ENCODE measurements around the gene ZDHHC11B. TPM values are rescaled to one million over a fixed set of nuclear protein-coding genes. Genes with fewer than 3 reads are reported as not detected.

ZDHHC11B gene
- 0.07 TPM in 1 of 2 replicates, not detected in the other for total RNA-seq

DNA sequence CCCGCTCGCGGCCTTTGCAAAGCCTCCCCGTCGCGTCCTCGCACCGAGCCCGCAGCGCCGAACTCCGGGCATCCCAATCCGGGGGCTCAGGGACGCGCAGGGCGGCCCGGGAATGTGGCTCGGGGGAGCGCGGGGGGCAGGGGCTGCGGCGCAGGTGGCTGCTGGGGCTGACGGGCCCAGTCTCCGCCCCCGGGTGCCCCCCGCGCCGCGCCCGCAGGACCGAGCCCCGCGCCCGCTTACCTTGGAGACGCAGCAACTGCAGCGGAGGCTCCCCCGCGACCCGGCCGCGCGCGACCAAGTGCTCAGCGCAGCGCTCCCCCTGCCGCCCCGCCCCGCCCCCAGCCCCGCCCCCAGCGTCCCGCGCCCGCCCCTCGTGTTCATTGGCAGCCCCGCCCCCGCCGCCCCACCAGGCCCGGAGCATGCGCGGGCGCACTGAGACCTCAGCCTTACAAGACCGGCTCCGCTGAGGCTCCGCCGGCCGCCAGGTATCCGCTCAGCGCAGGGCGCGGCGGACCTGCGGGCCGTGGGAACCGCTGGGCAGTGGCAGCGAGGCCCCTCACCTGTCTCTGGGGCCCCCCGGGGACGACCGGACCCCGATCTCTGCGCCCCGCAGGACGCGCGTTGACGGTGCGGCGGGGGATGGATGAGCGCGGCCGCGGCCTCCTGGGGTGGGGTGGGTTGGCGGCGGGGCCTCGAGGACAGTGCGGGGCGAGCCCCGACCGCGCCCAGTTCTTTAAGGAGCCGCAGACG, at the start of gene ZDHHC11B:
ZDHHC11B (minus strand) TSS at position 302 of the 750 bp plus-strand sequence. CDS start 17,810 bp downstream, outside the sequence.

GRCh38 chr5:693271-694041, 91.1 kb downstream of the ZDHHC11B start, which contains the start of gene TPPP:
TPPP (minus strand) TSS chr5:693352; CDS start chr5:678060, 15,292 bp downstream.

Other genes with a start within 250 kb of the ZDHHC11B start
- 2.3 and 3.0 TPM in 2 replicates for gene CEP72, start 172.4 kb downstream of the ZDHHC11B start, total RNA-seq
- gene TPPP, start 91.4 kb downstream of the ZDHHC11B start, total RNA-seq, result 0.33 and 0.43 TPM in 2 replicates
- 2.9 and 10.4 TPM in 2 replicates for gene ZDHHC11, start 66.3 kb upstream of the ZDHHC11B start, total RNA-seq
- 30.5 and 43.3 TPM in 2 replicates for gene BRD9, start 108.1 kb upstream of the ZDHHC11B start, total RNA-seq
- 6.4 and 8.2 TPM in 2 replicates for gene TRIP13, start 108.2 kb upstream of the ZDHHC11B start, total RNA-seq
- gene NKD2, start 224.1 kb upstream of the ZDHHC11B start, total RNA-seq, result 0.50 and 3.5 TPM in 2 replicates

Measured in smooth muscle cell of the pulmonary artery (primary cell).